Mononuclear cell (primary cell): Measurements from ENCODE around the gene SPIB. TPM values are rescaled to one million over a fixed set of nuclear protein-coding genes. Genes with fewer than 3 reads are reported as not detected.
"Not testable (repeated sequence)": the region's sequence is repeated elsewhere in the genome, so short reads cannot be mapped to it uniquely, and the experiment has no call there.

Source experiments
- H3K27me3 ChIP-seq: 2 replicates; pipeline ENCODE4 v1.6.0; 2011; ENCODE audit warnings: low read length, control low read depth; ENCODE audit not compliant: insufficient read depth
- H3K4me1 ChIP-seq: 2 replicates; pipeline ENCODE4 v1.5.1; 2011; ENCODE audit warnings: mild to moderate bottlenecking, low read length, control low read depth; ENCODE audit not compliant: insufficient read depth
- H3K4me3 ChIP-seq: 2 replicates; pipeline ENCODE4 v1.5.1; 2011; ENCODE audit warnings: mild to moderate bottlenecking, low read length, moderate library complexity
- H3K9me3 ChIP-seq: 2 replicates; pipeline ENCODE4 v1.5.1; 2011; ENCODE audit warnings: low read depth, mild to moderate bottlenecking, control low read depth, low read length
- total RNA-seq: library from RNA; depleted of rRNA; stranded (reverse); fragments of >200 nt; gene quantifications from one replicate; pipeline ENCODE4 v1.2.3, GENCODE V29; 2012

The SPIB gene
- total RNA-seq, 1 donor = 5.6 TPM

DNA sequence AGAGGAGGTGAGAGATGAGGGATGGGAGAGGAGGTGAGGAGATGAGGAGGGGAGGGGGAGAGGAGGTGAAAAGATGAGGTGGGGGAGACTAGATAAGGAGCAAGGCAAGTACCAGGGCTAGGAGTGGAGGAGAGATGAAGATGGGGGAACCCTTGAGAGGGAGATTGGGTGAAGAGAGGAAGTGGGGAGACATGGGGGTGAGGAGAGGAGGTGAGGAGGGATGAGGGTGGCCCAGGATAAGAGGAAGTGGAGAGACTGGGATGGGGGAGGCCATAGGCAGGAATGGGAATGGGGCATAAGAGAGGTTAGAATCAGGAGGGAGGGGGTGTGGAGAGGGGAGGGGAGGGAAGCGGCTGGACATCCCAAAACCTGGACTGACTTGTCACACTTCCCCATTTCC is 40.9 kb downstream of the SPIB start:
- Histone ChIP-seq H3K27me3 (no peaks in the 10 kb centered on the region), H3K4me3 (no peak overlapping the region), H3K4me1 (peaks cover 7% of the 10 kb centered on the region)

GRCh38 chr19:50460161-50460765 is 41.5 kb downstream of the SPIB start:
- Histone ChIP-seq H3K27me3 (no peaks in the 10 kb centered on the region), H3K4me1 (peaks cover 7% of the 10 kb centered on the region), H3K9me3 (no peaks in the 10 kb centered on the region), H3K4me3 (no peak overlapping the region)

More for the DNA sequence above, 40.9 kb downstream of the SPIB start:
- no peaks in the 10 kb centered on the region for H3K9me3 ChIP-seq

- Histone ChIP-seq H3K27me3 (no peaks in the 10 kb centered on the region), H3K9me3 (no peaks in the 10 kb centered on the region), H3K4me1 (peaks cover 7% of the 10 kb centered on the region), H3K4me3 (no peak overlapping the region)
These were observed 42.5 kb downstream of the SPIB start for GRCh38 chr19:50461066-50461875.

- Histone ChIP-seq H3K4me3 (no peak overlapping the region), H3K27me3 (no peaks in the 10 kb centered on the region), H3K4me1 (peaks cover 7% of the 10 kb centered on the region), H3K9me3 (no peaks in the 10 kb centered on the region)
These were observed 44.2 kb downstream of the SPIB start for GRCh38 chr19:50462970-50463369.

- Histone ChIP-seq H3K27me3 (no peaks in the 10 kb centered on the region), H3K9me3 (no peaks in the 10 kb centered on the region), H3K4me3 (no peak overlapping the region), H3K4me1 (peaks cover 7% of the 10 kb centered on the region)
These were observed 45.6 kb downstream of the SPIB start for GRCh38 chr19:50464348-50464747.

GRCh38 chr19:50465000-50465399 is 46.3 kb downstream of the SPIB start:
- no peak overlapping the region for H3K4me3 ChIP-seq
- no peaks in the 10 kb centered on the region for H3K9me3 ChIP-seq
- no peaks in the 10 kb centered on the region for H3K27me3 ChIP-seq
- H3K4me1 ChIP-seq = peaks cover 7% of the 10 kb centered on the region

- Histone ChIP-seq H3K4me3 (no peak overlapping the region), H3K4me1 (no peaks in the 10 kb centered on the region), H3K9me3 (no peaks in the 10 kb centered on the region), H3K27me3 (no peaks in the 10 kb centered on the region)
These were observed 47.4 kb downstream of the SPIB start for GRCh38 chr19:50465986-50466705.

DNA sequence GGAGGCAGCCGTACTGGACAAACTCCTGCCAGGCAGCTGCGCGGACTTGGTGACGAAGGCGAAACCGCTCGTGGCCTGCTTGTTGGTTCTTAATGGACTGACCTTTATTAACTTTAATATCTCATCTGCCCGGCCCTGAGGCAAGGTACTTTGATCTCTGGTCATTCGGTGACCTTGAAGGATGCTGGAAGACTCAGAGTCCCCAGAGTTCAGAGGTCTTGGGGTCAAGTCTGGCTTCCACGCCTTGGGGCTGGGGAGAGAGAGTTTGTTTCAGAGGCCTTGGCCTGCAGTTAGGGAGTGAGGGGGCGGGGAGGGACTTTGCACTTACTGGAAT is 47.9 kb downstream of the SPIB start:
- Histone ChIP-seq H3K9me3 (no peaks in the 10 kb centered on the region), H3K27me3 (no peaks in the 10 kb centered on the region), H3K4me3 (no peak overlapping the region), H3K4me1 (no peaks in the 10 kb centered on the region)

DNA sequence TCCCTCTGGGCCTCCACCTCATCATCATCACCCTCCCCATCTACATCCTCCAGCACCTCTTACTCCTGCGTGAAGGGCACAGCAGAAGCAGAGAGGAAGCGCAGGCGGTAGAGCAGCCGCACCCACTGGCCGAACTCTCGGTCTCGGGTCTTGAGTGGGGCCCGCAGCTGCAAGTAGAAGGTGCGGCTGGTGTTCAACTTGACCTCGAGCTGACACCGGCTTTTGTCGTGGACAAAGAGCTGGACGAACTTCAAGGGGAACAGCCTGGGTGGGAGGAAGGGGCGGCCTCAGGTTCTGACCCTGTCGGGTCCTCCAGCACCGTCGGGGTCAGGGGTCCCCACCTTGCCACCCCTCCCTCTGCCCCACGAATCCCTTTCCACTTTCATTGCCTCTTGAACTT is 48.8 kb downstream of the SPIB start:
- Histone ChIP-seq H3K9me3 (no peaks in the 10 kb centered on the region), H3K27me3 (no peaks in the 10 kb centered on the region), H3K4me3 (no peak overlapping the region), H3K4me1 (no peaks in the 10 kb centered on the region)

- H3K4me1 ChIP-seq = no peaks in the 10 kb centered on the region
- no peaks in the 10 kb centered on the region for H3K9me3 ChIP-seq
These were observed 50.1 kb downstream of the SPIB start for GRCh38 chr19:50468818-50469217.

GRCh38 chr19:50473336-50473735 is 54.6 kb downstream of the SPIB start:
- not testable (repeated sequence) for H3K27me3 ChIP-seq, H3K9me3 ChIP-seq, H3K4me3 ChIP-seq
- H3K4me1 ChIP-seq = peaks cover 14% of the 10 kb centered on the region

More at GRCh38 chr19:50468818-50469217, 50.1 kb downstream of the SPIB start:
- no peak overlapping the region for H3K4me3 ChIP-seq
- H3K27me3 ChIP-seq = no peaks in the 10 kb centered on the region

- no peaks in the 10 kb centered on the region for H3K27me3 ChIP-seq
- no peak overlapping the region for H3K4me3 ChIP-seq
- peaks cover 14% of the 10 kb centered on the region for H3K4me1 ChIP-seq
- no peaks in the 10 kb centered on the region for H3K9me3 ChIP-seq
These were observed 56.4 kb downstream of the SPIB start for GRCh38 chr19:50475101-50475568.

DNA sequence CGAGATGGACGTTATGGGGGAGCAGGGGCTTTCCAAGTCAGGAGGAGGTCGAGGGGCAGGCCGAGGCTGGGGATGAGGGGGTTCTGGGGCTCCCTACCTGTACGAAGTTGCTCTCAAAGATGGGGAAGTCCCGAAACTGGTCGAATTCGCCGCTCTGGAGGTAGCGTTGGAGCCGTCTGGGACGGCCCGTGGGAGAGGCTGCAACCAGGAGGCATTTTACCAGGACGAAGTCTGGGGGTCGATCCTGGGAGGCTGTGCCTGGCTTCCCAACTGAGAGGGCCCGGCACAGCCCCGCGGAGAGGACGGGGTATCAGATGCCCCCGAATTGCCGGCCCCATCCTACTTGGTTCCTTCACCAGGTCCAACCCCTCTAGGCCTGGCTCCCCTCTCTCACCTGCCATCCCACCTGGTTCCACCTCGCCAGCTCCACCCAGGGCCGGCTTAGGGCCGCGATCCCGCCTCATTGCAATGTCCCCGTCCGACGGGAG is 57.0 kb downstream of the SPIB start:
- peaks cover 14% of the 10 kb centered on the region for H3K4me1 ChIP-seq
- H3K27me3 ChIP-seq = no peaks in the 10 kb centered on the region
- no peak overlapping the region for H3K4me3 ChIP-seq
- H3K9me3 ChIP-seq = no peaks in the 10 kb centered on the region

GRCh38 chr19:50476224-50476906 is 57.6 kb downstream of the SPIB start, which contains the start of the genes EMC10 and GARIN5A:
TSS of gene EMC10 (plus strand) at chr19:50476507. CDS start at chr19:50476545, 38 bp downstream.
TSS of gene GARIN5A (minus strand) at chr19:50476848. CDS start at chr19:50476388, 460 bp downstream.
- no peaks in the 10 kb centered on the region for H3K9me3 ChIP-seq
- H3K27me3 ChIP-seq = no peaks in the 10 kb centered on the region
- peaks cover 14% of the 10 kb centered on the region for H3K4me1 ChIP-seq
- peak within 1 kb of the TSS; percentile 91 for H3K4me3 ChIP-seq

DNA sequence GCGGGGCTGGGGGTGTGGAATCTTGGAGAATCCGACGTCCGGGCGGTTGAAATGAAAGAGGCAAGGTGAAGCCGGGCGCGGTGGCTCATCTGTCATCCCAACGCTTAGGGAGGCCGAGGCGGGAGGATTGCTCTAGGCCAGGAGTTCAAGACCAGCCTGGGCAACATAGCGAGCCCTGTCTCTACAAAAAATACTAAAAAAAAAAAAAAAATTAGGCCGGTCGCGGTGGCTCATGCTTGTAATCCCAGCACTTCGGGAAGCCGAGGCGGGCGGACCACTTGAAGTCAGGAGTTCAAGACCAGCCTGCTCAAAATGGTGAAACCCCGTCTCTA is 58.1 kb downstream of the SPIB start:
- no peaks in the 10 kb centered on the region for H3K27me3 ChIP-seq
- H3K4me1 ChIP-seq = peaks cover 14% of the 10 kb centered on the region
- H3K4me3 ChIP-seq = peak overlapping the region; percentile 91
- no peaks in the 10 kb centered on the region for H3K9me3 ChIP-seq
